SK-N-DZ (cell line): ENCODE data around the gene TSPAN6.

Experiments used
- DNase-seq: peaks from one replicate; pipeline ENCODE4 v3.0.0-alpha.2; 2015; ENCODE audit warnings: low spot score

TSPAN6 gene

GRCh38 chrX:100647739-100648138 is 11.1 kb upstream of the TSPAN6 start:
- DNase-seq = no peak

- no peak for DNase-seq
Observed at GRCh38 chrX:100647095-100647494, 10.5 kb upstream of the TSPAN6 start.

GRCh38 chrX:100645106-100645505 is 8.5 kb upstream of the TSPAN6 start:
- no peak for DNase-seq

- no peak for DNase-seq
Observed at GRCh38 chrX:100643956-100644860, 7.6 kb upstream of the TSPAN6 start, which contains the start of gene SRPX2. TSS of gene SRPX2 (plus strand) at chrX:100644199. CDS start at chrX:100646323, 2,124 bp downstream.

- DNase-seq = no peak
Observed at GRCh38 chrX:100643212-100643611, 6.6 kb upstream of the TSPAN6 start.

- no peak for DNase-seq
Observed at GRCh38 chrX:100642290-100642689, 5.7 kb upstream of the TSPAN6 start.

- DNase-seq = no peak
Observed at GRCh38 chrX:100635989-100636320, 651 bp downstream of the TSPAN6 start.

- no peak for DNase-seq
Observed at GRCh38 chrX:100635040-100635439, 1.6 kb downstream of the TSPAN6 start.

GRCh38 chrX:100625985-100626491 is 10.6 kb downstream of the TSPAN6 start:
- no peak for DNase-seq

GRCh38 chrX:100623001-100623400 is 13.6 kb downstream of the TSPAN6 start:
- DNase-seq = no peak

- peak; percentile 2 for DNase-seq
Observed at GRCh38 chrX:100615005-100615404, 21.6 kb downstream of the TSPAN6 start.

GRCh38 chrX:100611951-100612350 is 24.7 kb downstream of the TSPAN6 start:
- DNase-seq = no peak

- DNase-seq = no peak
Observed at GRCh38 chrX:100609591-100609990, 27.0 kb downstream of the TSPAN6 start.

- DNase-seq = no peak
Observed at GRCh38 chrX:100606753-100607152, 29.9 kb downstream of the TSPAN6 start.

- DNase-seq = no peak
Observed at GRCh38 chrX:100600758-100601157, 35.8 kb downstream of the TSPAN6 start.

- DNase-seq = no peak
Observed at GRCh38 chrX:100600340-100600739, 36.3 kb downstream of the TSPAN6 start.

GRCh38 chrX:100599456-100599855 is 37.1 kb downstream of the TSPAN6 start:
- no peak for DNase-seq

- DNase-seq = no peak
Observed at GRCh38 chrX:100596601-100597000, 40.0 kb downstream of the TSPAN6 start.

GRCh38 chrX:100593581-100593980 is 43.0 kb downstream of the TSPAN6 start:
- no peak for DNase-seq

- DNase-seq = no peak
Observed at GRCh38 chrX:100593126-100593525, 43.5 kb downstream of the TSPAN6 start.

- DNase-seq = no peak
Observed at GRCh38 chrX:100591256-100592051, 45.2 kb downstream of the TSPAN6 start.

GRCh38 chrX:100587861-100588260 is 48.7 kb downstream of the TSPAN6 start:
- DNase-seq = no peak
